ENCODE measurements around the gene MROH7. TPM values are rescaled to one million over a fixed set of nuclear protein-coding genes. Genes with fewer than 3 reads are reported as not detected.

The MROH7 gene
- polyA plus RNA-seq, 6 donors from 2014 or later = not detected

DNA sequence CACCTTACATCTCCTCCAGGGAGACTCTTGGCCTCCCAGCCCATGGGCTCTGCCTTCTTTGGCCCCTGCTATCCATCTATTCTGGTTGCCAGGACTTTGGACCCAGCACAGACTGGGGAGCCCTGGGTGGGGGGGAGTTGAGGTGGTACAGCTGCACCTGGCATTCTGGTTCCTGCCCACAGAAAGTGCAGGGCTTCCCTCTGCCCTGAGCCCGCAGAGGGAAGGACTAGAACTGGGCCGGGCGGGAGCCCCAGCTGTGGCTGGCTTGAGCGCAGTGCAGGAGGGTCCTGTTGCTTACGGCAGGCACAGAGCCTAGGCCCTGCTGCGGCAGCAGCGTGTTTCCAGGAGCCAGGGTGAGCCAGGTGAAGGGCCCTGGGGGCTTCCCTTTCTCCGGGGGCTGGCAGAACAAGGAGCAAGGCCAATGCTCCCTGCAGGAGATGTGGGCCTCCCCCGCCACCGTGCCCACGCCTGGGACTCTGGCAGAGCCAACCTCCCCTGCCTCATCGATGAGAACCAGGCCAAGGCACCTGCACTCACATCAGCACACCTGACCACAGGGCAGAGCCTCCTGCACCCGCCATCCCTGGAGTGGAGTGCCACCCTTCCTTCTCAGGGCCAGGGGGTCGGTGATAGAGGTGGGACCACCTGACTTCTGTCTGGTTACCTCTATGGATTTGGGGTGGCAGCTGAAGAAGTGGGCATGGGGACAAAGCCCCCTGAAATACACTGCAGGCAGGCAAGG is 106.7 kb downstream of the MROH7 start:
- H3K27ac Mint-ChIP-seq = no peak overlapping the region
- no peak overlapping the region for H3K4me3 Mint-ChIP-seq

DNA sequence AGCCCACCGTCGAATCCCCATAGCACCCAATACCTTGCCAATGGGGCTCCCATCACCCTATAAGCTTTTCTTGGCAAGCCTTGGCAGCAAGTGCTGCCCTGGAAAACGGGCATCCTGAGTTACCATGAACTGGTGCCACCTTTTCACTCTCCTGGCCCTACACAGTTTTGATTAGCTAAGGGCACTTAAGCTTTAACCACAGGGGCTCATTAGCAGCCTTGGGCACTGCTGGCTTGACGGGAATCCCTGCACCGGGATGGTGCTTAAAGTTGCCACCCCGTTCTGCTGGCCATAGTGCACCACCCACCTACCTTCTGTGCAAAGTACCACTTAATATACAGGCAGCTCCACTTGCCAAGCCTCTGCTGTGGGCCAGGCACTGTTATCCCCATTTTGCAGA is 109.0 kb downstream of the MROH7 start:
- no peaks in the 10 kb centered on the region for H3K9me3 Mint-ChIP-seq
- DNase-seq (no peak), ATAC-seq (ENCODE audit: low read depth in 2 of 2) (no peak)
- H3K27ac Mint-ChIP-seq = peak overlapping the region in 1 of 6 donors; percentile 28
- no peaks in the 10 kb centered on the region for H3K4me1 Mint-ChIP-seq
- H3K27me3 Mint-ChIP-seq = no peaks in the 10 kb centered on the region
- no peaks in the 10 kb centered on the region for H3K36me3 Mint-ChIP-seq
- H3K4me3 Mint-ChIP-seq = no peak overlapping the region

More for the DNA sequence above, 106.7 kb downstream of the MROH7 start:
- Mint-ChIP-seq H3K9me3 (no peaks in the 10 kb centered on the region), H3K36me3 (no peaks in the 10 kb centered on the region), H3K27me3 (no peaks in the 10 kb centered on the region), H3K4me1 (peaks cover 0 to 4% (median 0%) of the 10 kb centered on the region in 3 donors)
- ATAC-seq (ENCODE audit: low read depth in 2 of 2) (no peak), DNase-seq (no peak)

DNA sequence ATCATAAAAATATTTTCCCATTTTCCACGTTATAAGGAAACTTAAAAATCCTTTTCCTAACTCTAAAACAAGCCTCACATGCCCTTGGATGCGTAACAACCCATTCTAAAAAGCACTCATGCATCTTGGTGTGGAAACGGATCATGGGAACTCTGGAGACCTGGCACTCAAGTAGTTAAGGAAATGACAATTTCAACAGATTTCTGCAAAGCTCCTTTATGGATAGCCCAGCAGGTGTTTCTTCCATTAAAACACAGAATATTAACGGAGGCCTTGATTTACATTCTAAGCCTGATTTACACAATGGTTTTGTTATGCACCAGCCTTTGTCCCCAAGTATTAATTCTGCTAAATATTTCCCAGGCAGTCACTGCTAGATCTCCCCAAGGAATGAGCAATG is 109.8 kb downstream of the MROH7 start:
- Mint-ChIP-seq H3K27ac (no peak overlapping the region), H3K4me3 (no peak overlapping the region), H3K27me3 (no peaks in the 10 kb centered on the region), H3K36me3 (no peaks in the 10 kb centered on the region), H3K9me3 (no peaks in the 10 kb centered on the region), H3K4me1 (no peaks in the 10 kb centered on the region)
- DNase-seq = no peak
- no peak for ATAC-seq (ENCODE audit: low read depth in 2 of 2)

DNA sequence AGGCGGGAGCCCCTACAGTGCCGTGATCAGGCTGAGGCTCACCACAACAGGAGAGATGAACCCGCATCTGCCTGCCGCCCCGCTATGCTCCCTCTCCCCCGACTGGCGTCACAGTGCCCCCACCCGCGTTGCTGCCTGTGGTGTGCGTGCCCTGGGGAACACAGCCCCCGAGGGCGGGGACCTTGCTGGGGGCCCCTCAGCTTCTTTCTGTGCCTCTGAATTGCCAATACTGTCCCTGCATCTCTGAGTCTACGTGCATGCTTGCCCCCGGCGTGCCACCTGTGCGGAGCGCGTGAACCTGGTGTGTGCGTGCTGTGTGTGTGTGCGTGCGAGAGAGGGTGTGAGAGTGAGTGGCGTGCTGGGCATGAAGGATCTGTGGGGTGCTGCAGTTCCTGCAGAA is 112.5 kb downstream of the MROH7 start:
- H3K27me3 Mint-ChIP-seq = no peaks in the 10 kb centered on the region
- ATAC-seq (ENCODE audit: low read depth in 2 of 2) (no peak), DNase-seq (no peak)
- no peak overlapping the region for H3K4me3 Mint-ChIP-seq
- H3K36me3 Mint-ChIP-seq = no peaks in the 10 kb centered on the region
- peaks cover 0 to under 1% (median 0%) of the 10 kb centered on the region in 3 donors for H3K4me1 Mint-ChIP-seq
- H3K27ac Mint-ChIP-seq = no peak overlapping the region
- H3K9me3 Mint-ChIP-seq = no peaks in the 10 kb centered on the region

DNA sequence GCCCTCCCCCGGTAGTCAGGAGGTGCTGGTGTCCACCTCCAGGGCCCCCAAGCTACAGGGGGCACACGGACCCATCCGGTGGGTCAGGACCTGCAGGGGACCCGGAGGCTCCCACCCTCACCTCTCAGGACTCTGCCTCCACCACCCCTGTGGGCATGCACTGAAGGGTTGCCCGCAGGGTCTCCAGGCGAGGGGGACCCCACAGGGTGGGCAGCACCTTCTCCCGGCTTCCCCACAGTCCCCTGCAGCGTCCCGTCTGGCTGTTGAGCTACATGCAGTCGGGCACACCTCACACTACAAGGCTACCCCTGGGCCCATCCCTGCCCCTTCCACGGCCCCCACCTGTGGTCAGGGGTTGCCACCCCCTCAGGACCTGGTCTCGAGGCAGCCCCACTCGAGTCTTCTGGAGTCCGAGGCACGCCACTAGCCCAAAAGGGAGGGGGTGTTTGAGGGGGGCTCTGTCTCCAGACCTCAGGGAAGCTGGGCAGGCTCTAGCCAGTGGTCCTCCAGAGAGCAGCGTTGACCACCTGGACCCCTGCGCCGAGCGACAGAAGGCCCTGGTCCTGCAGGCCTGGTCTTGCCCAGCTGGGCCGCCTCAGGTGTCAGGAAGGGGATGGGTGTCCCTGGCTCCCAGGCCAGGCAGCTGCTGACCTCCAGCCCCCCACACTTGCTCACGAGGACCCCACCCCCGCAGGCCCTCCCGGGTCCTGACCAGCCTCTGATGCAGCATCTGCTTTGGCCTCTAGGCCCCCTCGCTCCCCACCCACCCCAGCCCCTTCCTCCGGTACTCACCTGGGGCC is 113.1 kb downstream of the MROH7 start:
- peaks cover 0 to 3% (median 0%) of the 10 kb centered on the region in 3 donors for H3K4me1 Mint-ChIP-seq
- no peaks in the 10 kb centered on the region for H3K36me3 Mint-ChIP-seq
- DNase-seq (no peak), ATAC-seq (ENCODE audit: low read depth in 2 of 2) (no peak)
- no peak overlapping the region for H3K27ac Mint-ChIP-seq
- H3K27me3 Mint-ChIP-seq = no peaks in the 10 kb centered on the region
- H3K4me3 Mint-ChIP-seq = no peak overlapping the region
- no peaks in the 10 kb centered on the region for H3K9me3 Mint-ChIP-seq

DNA sequence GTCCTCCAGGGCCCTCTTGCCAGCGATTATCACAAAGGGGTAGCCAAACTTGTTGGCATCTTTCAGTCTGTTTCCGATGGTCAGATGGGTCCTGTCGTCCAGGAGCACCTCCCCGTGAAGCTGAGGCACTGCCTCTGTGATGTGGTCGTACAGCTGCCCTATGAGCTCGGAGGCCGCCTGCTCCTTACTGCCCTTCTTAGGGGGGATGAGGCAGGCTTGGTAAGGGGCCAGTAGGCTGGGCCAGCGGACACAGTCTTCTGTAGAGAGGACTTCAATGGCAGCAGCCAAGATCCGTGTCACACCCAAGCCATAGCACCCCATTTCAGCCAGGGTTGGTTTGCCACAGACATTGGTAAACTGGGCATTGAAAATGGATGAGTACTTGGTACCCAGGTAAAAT is 116.2 kb downstream of the MROH7 start:
- DNase-seq (no peak), ATAC-seq (ENCODE audit: low read depth in 2 of 2) (no peak)
- H3K9me3 Mint-ChIP-seq = no peaks in the 10 kb centered on the region
- no peak overlapping the region for H3K4me3 Mint-ChIP-seq
- no peaks in the 10 kb centered on the region for H3K36me3 Mint-ChIP-seq
- peaks cover 1 to 14% (median 8%) of the 10 kb centered on the region in 3 donors for H3K4me1 Mint-ChIP-seq
- H3K27ac Mint-ChIP-seq = no peak overlapping the region
- no peaks in the 10 kb centered on the region for H3K27me3 Mint-ChIP-seq

DNA sequence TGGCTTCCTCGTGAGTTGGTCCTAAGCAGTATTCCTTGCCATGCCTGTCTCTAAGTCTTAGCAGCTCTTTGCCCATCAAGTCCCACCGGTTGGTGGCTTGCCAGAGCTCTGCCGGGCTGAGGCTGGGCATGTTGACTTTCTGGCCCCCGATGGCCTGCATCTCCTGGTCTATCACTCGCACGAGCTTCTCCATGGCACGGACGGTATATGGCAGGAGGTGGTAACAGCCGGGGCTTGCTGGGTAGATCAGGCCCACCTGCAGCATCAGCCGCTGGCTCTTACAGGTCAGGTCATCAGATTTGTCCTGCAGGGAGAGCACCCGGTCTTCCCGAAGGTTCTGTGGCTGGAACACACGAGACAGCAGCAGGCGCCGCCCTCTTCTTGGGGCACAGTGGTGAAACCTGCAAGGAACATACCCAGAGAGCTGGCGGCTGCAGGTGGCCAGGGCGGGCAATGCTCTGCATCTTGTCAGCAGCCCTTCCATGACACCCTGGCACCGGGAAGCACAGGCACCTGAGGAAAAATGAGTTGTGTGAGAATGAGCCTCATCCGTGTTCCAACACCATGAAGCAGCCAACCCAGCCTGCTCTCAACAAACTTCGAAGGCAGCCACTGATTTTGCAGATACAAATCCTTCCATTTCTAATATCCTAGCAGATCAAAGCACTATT is 117.2 kb downstream of the MROH7 start:
- no peak for DNase-seq
- Mint-ChIP-seq H3K9me3 (no peaks in the 10 kb centered on the region), H3K27me3 (no peaks in the 10 kb centered on the region), H3K36me3 (no peaks in the 10 kb centered on the region), H3K4me3 (no peak overlapping the region), H3K4me1 (peaks cover 10 to 16% (median 14%) of the 10 kb centered on the region in 3 donors), H3K27ac (peak overlapping the region in 2 of 6 donors; percentile 37 to 89)
- no peak for ATAC-seq (ENCODE audit: low read depth in 2 of 2)

Other genes with a start within 250 kb of the MROH7 start
- 1 to 10 TPM; 1.7 to 4.2 (median 2.2) TPM for gene SSBP3, start 235.4 kb upstream of the MROH7 start, polyA plus RNA-seq (ENCODE audit: low read depth in 6 of 6)
- not detected for gene ACOT11, start 93.6 kb upstream of the MROH7 start, polyA plus RNA-seq (ENCODE audit: low read depth in 6 of 6)
- gene FAM151A, start 18.3 kb upstream of the MROH7 start, polyA plus RNA-seq (ENCODE audit: low read depth in 6 of 6) = not detected
- 10 to 100 TPM; 16.4 to 31.9 (median 20.8) TPM for gene TTC4, start 74.1 kb downstream of the MROH7 start, polyA plus RNA-seq (ENCODE audit: low read depth in 6 of 6)
- 1 to 10 TPM in 5 of 6 donors, not detected in 1; 1.9 to 3.7 (median 3.3) TPM for gene PARS2, start 122.7 kb downstream of the MROH7 start, polyA plus RNA-seq (ENCODE audit: low read depth in 6 of 6)
- gene TTC22, start 159.5 kb downstream of the MROH7 start, polyA plus RNA-seq (ENCODE audit: low read depth in 6 of 6) = 1 to 10 TPM in 3 of 6 donors, under 1 TPM in 2, not detected in 1; 0.41 to 2.0 (median 1.1) TPM
- gene DHCR24, start 245.4 kb downstream of the MROH7 start, polyA plus RNA-seq (ENCODE audit: low read depth in 6 of 6) = 1 to 10 TPM in 3 of 6 donors, under 1 TPM in 2, not detected in 1; 0.21 to 8.3 (median 1.1) TPM

Measured in naive B cell (primary cell).